ENCODE results near the gene DUSP7.
"Not testable (repeated sequence)": the region's sequence is repeated elsewhere in the genome, so short reads cannot be mapped to it uniquely, and the experiment has no call there.

The DUSP7 gene

DNA sequence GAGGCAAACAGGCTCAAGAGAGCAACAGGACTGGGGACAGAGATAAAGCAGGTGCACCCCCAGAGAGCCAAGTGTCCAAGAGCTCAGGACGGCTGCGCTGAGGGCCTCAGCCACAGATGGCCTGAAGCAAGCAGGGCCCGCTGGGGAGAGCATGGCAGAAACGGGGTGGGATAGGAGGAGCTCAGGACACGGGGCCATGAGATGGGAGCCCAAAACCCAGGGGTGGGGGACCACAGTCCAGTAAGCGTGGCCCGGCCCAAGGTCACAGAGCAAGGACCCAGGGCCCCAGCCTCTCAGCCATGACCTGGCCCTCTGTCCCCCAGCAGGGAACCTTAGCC, 9.5 kb downstream of the DUSP7 start:
- no peak for DNase-seq (ENCODE audit: low read depth)

DNA sequence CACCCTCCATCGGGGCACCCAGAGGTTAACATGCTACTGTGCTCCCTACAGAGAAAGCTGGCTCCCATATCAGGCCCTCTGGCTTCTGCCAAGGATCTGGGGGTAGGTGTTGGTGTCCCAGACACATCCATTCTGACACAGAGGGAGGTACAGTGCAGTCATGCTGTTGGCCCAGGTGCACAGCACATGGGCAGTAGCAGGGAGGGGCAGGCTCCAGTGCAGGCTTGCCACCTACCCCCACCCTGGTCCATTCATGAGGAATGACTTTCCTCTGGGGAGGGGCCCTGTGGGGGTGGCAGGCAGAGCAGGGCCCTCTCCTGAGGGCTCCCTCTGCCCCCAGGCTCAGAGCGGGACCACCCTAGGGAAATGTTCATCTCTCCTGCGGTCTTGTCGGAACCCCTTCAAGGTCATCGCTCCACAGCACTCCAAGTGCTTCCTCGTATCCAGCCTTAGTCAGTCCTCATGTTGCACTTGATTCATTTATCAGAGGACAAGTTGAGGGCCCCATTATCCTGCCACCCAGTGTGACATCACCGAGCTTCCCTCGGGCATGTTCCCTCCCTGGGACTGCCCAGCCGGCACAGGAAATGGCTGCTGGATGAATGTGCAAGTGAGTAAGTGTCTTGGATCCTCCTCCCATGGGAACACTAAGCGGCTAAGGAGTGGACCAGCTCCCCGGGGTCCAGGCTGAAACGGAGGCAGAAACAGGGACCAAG, 10.0 kb downstream of the DUSP7 start:
- no peak for DNase-seq (ENCODE audit: low read depth)

DNA sequence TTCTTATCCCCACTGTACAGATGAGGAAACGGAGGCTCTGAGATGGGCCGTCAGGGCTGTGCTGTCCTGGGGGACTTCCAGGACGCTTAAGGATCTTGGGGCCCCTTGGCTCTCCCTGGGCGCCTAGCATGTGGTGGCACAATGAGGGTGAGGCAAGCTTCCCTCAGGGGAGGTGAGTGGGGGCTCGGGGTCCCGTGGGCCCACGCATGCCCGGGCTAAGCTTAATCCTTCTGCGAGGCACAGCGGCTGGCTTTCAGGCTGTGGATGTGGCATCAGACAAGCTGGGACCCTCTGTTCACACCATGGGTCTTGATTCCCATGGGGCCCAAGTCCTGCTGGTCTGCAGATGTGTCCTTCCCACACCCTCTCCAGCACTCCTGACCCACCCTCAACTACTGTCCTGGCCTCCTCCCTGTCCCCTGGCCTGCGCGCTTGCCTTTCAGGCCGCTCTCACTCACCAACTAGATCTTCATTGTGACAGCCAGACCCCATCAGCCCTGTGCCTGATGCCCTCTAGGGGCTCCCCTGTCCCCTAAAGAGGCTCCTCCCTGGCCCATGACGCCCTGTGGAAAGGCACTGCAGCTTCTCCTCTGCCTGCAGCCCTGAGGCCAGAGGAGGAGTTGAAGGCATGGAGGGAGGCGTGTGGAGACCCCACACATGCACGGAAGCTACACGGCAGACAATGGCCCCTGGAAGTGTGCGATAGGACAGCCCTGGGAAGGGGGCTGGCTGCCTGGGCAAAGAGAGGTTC, 11.3 kb downstream of the DUSP7 start:
- DNase-seq (ENCODE audit: low read depth), result no peak

DNA sequence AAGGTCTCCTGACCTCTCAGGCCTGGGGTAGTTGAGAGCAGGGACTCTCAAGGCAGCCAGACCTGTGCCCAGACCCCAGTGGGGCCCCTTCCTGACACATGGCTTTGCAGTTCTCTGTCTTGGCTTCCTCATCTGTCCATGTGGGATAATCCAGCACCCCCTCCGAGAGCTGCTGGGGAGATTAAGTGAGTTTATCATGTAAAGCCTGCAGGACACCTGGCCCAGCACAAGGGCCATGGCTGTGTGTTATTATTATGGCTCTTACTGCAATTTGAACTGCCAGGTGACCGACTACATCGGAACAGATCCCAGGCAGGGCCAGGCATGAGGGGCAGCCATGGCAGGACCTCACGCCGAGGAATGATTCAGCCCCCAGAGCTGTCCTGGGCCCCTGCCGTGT, 12.6 kb downstream of the DUSP7 start:
- DNase-seq (ENCODE audit: low read depth), result no peak

DNA sequence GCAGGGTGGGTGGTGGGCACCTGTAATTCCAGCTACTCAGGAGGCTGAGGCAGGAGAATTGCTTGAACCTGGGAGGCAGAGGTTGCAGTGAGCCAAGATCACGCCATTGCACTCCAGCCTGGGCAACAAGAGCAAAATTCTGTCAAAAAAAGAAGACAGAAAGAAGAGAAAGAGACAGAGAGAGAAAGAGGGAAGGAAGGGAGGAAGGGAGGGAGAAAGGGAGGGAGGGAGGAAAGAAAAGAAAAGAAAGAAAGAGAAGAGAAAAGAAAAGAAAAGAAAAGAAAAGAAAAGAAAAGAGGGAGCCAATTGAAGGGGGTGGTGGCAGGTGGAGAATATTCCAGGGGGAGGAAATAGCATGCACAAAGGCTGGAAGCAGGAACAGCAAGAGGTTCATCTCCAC, 13.3 kb downstream of the DUSP7 start:
- DNase-seq (ENCODE audit: low read depth), result not testable (repeated sequence)

DNA sequence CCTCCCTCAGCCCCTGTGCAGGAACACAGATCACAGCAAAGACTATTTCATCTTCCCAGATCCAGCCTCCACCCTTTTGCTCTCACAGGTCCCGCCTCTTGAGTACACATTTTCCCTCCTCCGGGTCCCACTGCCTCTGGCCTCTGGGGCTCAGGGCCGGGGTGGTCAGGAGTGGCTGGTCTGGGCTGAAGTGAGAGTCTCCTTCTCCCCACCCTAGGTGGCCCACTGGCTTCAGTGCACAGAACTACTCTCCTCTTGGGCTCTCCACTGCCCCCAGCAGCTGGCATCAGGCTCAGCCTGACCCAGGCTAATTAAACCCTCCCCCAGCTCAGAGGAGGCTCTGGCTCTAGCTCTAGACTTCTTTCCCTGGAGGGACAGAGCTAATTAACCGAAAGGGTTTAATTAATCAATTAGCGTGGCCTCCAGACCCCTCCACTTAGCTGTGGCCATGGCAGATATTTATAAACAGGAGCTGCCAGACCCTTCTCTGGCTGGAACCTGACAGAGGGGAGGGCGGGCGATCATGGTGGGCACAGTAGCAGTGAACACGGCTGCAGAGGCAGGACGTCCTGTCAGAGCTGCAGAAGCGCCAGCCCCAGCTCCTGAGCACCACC, 15.1 kb downstream of the DUSP7 start:
- no peak for DNase-seq (ENCODE audit: low read depth)

DNA sequence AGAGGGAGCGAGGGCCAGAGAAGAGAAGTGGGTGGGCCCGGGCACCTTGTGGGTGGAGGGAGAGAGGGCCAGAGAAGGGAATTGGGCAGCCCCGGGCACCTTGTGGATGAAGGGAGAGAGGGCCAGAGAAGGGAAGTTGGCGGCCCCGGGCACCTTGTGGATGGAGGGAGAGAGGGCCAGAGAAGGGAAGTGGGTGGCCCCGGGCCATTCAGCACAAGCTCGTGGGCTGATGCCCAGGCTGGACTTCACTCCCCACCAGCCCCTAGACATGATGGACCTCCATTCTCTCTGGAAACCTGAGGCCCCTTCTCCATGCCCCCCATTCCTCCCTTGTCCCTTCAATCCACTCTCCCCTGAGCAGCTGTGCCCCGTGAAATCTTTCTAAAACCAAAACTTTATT, 15.8 kb downstream of the DUSP7 start:
- DNase-seq (ENCODE audit: low read depth), result no peak

DNA sequence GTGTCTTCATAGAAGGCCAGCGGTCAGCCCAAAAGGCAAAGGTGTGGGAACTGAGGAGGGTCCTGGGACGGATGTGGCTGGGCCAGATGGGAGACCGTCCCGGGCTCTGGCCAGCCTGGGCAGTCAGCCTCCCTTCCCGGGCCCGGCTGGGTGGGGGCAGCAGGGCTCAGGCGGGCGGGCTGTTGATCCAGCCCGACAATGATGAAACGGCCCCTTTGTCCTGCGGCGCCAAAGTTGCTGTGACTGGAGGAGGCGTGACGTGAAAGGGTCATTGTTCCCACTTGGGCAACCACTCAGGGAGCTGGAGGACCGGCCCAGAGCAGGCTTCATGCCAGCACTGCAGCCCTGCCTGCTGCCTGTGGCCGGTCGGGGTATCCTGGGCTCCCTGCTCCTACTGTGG, 16.5 kb downstream of the DUSP7 start:
- no peak for DNase-seq (ENCODE audit: low read depth)

DNA sequence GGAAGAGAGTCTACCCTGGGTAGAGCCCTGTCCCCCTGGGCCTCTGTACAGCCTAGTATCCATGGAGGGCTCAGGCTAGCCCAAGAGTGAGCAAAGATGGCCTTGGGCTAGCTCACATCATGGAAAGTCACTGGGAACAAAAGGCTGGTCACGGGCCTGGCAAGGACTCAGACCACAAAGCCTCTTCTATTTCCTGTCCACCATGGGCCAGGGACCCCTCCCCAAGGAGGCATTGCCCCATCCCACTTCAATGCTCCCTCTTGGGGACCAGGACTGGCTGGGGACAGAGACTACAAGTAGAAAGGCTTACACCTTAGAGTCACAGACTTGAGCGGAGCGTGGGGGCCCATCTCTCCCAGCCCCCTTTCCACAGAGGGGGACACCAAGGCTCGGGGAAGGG, 16.9 kb downstream of the DUSP7 start:
- DNase-seq (ENCODE audit: low read depth), result no peak

DNA sequence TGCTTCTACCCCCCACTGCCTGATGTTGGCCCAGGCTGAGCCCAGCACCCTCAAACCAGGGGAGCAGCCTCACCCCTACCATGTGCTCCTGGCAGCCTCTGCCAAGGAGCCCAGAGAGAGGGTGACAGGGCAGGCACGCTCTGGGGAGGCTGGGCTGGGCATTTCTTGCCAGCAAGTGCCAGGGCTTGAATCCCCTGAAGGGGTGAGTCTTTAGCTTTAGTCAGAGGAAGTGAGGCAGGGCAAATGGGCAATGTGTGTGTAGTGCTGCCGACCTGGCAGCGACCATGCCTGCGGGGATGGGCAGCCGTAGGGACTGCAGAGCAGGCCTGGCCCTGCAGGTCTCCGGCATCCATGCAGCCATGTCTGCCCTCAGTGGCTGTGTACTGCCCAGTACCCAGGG, 18.1 kb downstream of the DUSP7 start:
- DNase-seq (ENCODE audit: low read depth), result no peak

DNA sequence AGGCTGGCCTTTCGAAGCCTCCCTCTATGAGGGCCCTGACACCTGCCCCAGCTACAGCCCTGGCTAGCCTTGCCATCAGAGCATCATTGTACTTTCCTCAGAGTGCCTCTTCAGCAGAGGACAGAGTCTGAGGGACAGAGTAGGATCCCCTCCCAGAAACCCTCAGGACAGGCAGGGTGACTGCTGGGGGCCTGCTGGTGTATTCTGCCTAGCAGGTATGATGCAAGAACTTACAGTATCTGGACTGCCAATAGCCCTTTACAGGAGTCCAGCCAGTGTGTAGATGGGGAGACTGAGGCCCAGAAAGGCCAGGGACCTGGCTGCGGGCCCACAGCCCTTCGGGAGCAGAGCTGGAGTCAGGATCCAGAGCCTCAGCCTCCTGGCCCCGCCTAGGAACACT, 19.1 kb downstream of the DUSP7 start:
- DNase-seq (ENCODE audit: low read depth), result no peak

DNA sequence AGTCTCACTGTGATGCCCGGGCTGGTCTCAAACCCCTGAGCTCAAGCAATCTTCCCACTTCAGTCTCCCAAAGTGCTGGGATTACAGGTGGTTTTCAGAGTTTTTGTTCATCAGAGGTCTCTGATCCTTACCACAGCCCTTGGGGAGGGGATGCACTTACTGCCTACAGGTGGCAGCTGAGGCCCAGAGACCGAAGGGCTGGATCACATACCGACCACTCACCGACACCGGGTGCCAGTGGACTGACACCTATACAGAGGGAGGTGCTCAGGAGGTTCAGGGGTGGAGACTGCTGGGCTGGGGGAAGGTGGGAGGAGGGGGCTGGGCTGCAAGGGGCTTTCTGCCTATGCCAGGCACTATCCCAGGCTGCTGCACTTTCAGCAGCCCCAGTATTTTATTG, 19.5 kb downstream of the DUSP7 start:
- no peak for DNase-seq (ENCODE audit: low read depth)

DNA sequence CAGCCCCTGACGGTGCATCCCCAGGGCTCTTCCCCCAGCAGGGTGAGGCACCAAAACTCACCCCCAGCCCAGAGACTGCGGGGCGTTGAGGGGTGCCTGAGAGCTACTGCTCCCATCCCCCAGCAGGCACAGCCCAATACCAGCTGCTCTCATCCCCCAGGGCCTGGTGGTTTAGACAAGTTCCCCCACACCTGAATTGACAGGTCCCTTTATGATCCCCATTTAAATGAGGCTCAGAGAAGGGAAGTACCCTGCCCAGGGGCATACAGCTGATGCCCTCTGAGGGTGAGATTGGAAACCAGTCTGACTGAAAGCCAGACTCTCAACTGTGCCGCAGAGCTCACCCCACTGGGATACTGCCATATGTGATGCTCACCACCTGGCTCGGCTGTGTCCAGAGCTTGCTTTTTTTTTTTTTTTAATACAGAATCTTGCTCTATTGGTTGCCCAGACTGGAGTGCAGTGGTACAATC, 20.1 kb downstream of the DUSP7 start:
- no peak for DNase-seq (ENCODE audit: low read depth)

DNA sequence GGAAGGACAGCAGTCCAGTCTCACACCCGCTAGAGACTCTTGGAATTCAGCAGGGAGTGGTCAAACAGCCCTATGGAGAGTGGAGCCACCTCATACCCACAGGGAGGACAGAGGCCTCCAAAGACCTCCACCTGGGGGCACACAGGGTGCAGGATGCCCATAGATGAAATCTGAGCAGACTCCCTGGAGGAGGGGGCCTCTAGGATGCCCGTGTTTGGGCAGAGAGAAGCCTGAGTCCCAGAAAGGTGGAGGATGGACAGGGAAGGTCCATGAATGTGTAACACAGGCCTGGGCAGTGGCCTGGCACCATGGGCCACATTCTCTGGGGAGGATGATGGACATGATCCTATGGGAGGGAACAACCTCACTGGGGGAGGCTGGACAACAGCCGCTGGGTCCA, 21.7 kb downstream of the DUSP7 start:
- DNase-seq (ENCODE audit: low read depth), result no peak

DNA sequence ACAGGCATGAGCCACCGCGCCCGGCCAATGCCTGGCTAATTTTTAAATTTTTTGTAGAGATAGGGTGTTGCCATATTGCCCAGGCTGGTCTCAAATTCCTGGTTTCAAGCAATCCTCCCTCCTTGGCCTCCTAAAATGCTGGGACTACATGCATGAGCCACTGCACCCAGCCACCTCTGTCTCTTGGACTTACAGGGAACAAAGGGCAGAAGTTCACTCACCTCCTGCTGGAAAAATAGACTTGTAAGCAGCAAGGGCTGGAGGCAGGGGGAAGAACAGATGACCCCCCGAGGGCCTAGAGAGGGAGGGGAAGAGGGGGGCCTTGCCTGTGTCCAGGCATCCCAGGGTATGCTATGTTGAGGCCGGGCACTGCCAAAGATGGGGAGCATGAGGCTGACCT, 22.2 kb downstream of the DUSP7 start:
- DNase-seq (ENCODE audit: low read depth), result no peak

DNA sequence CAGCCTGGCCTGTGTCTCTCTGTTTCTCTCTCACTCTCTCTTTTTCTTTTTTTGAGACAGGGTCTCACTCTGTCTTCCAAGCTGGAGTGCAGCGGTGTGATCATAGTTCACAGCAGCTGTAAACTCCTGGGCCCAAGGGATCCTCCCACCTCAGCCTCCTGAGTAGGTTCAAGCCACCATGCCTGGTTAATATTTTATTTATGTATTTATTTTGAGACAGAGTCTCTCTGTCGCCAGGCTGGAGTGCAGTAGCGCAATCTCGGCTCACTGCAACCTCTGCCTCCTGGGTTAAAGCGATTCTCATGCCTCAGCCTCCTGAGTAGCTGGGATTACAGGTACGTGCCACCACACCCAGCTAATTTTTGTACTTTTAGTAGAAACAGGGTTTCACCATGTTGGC, 22.6 kb downstream of the DUSP7 start:
- DNase-seq (ENCODE audit: low read depth), result not testable (repeated sequence)

DNA sequence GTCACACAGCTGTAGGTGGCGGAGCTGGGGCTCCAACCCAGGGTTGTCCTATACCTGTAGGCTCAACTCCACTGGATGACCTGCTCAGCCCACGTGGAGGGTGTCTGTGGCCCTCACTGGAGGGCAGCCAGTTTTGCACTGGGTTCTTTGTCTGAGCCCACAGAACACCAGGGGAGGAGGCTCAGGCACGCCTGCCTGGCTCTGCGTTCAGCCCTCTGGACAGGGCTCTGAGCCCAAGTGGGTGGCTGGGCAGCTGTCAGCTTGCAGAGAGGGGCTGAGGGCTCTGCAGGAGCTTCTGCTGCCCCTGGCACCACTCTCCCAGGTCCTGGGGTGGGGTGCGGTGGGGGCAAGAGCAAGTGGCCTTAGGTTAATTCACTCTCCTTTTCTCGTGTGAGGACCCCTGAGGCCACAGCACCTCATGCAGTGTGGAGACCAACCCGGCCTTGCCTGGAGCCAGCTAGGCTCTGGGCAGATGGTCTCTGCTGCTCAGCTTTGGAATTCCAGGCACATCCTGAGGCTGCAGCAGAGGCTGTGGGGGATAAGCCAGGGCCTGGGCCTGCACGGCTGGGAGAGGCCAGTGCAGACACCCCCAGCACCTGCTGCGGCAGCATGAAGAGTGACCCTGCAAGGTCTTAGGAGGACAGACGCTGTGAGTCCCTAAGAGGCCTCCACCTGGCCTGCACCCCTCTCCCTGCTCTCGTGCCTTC, 23.5 kb downstream of the DUSP7 start:
- no peak for DNase-seq (ENCODE audit: low read depth)

DNA sequence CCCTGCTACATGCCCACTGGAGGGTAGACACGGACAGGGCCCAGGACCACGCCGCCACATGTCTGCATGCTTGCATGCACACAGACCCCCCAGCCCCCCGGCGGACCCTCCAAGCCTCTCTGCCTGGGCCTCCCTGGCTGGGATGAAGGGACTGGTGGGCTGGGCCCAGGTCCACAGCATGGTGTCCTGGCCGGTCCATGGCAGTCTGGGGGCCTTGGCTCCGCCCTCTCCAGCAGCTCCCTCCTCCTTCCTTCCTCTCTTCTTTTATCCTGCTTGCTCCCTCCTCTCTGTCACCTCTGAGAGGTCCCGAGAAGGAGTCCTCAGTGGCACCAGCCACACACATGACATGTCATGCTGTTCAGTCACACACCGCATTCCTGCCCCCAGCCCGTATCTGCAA, 24.5 kb downstream of the DUSP7 start:
- no peak for DNase-seq (ENCODE audit: low read depth)

DNA sequence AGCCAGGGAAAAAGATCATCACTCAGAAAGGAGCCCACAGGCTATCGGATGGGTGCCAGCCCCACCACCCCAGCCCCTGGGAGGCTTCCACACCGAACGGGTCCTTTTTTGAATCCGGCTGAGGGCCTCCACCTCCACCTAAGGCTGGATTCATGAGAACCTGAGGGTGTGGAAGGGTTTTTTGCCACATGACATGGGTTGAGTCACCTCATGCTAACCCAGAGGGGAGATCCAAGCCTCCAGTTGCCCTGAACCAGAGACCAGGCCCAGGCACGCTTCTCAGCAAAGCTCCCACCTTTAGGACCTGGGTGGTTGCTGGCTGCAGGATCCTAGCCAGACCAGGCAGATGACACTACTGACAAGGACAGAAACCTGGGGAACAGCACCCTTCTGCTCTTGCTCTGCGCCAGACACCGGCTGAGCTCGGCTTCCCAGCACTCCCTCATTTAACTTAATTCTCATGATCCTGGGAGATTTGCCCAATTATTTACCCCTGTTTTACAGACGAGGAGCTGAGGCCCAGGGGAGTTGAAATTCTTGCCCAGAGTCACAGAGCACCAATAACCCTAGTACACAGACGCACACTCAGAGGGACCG, 25.6 kb downstream of the DUSP7 start:
- no peak for DNase-seq (ENCODE audit: low read depth)

DNA sequence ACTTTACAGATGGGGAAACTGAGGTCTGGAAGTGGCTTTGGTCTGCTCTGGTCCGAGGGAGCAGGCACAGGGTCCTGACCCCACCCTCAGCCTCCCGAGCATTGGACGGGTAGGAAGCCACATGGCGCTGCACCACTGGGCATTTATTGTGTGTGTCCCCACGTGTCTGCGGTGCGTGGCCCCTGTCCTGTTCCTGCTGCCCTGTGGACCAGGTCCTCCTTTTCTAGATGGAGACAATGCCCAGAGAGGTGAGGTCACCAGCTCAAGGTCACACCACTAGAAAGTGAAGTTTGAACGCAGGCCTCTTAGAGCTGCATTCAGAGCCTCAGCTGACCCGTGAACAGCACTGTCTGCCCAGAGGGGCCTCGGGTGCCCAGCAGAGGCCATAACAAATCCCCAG, 26.8 kb downstream of the DUSP7 start:
- DNase-seq (ENCODE audit: low read depth), result no peak

DNA sequence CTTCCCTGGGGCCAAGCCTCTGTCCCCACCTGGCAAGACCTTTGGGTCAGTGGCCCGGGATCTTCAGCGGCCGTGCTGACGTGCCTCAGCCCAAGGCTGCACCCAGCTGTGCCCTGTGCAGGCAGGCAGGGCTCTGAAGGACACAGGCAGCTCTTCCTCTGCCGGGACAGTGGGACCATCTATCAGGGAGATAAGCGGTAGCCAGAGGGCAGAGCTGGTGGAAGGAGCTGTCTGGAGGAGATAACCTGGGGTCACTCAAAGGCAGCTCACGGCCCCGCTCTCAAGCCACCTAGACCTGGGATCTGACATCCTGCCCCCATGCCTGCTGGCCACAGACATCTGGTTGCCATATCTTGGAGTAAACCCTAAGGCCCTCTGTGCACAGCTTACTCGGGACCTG, 27.3 kb downstream of the DUSP7 start:
- DNase-seq (ENCODE audit: low read depth), result no peak

DNA sequence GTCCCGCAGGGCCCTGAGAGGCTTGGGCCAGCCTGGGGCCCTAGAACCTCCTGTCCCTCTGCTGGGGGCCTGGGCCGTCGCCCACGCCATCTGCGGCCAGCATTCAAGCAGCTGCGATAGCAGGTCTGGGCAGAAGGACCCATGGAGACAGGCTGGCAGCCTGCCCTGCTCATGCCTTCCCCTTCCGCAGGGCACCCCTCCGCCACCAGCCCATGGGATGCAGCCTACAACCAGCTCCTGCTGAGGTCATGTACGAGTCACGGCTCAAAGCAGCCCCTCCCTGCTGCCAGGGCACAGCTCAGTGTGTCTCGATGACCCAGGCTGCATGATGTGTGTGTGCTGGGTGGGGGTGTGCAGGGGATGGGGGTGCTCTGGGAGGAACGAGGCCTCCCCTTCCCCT, 27.8 kb downstream of the DUSP7 start:
- no peak for DNase-seq (ENCODE audit: low read depth)
